H1 (cell line): ENCODE results near the gene ADAMTS17. TPM values are rescaled to one million over a fixed set of nuclear protein-coding genes. Genes with fewer than 3 reads are reported as not detected.

Source experiments
- CREB1 ChIP-seq: IDR thresholded peaks from 2 replicates; pipeline ENCODE4 v1.6.1; 2012; ENCODE audit warnings: inconsistent platforms
- EP300 ChIP-seq, 2 experiments: IDR thresholded peaks; 1 replicate in 1 of 2; 2 replicates in 1 of 2; pipeline ENCODE4 v1.6.1; 2011 to 2012; ENCODE audit warnings: low read depth in 2 of 2, low read length in 2 of 2, mild to moderate bottlenecking in 2 of 2, borderline replicate concordance in 1 of 2, inconsistent platforms in 1 of 2, moderate library complexity in 1 of 2
- FOSL1 ChIP-seq: IDR thresholded peaks from 2 replicates; pipeline ENCODE4 v1.6.1; 2011; ENCODE audit warnings: mild to moderate bottlenecking, low read depth, low read length, moderate library complexity; ENCODE audit not compliant: insufficient read depth
- HDAC6 ChIP-seq: IDR thresholded peaks from one replicate; pipeline ENCODE4 v1.7.1; 2012; ENCODE audit warnings: low read depth, mild to moderate bottlenecking, inconsistent platforms, low read length, moderate library complexity
- RFX5 ChIP-seq: IDR thresholded peaks from 2 replicates; pipeline ENCODE4 v1.6.1; 2011; ENCODE audit warnings: low read depth, low read length, improper control_type of control experiment, borderline replicate concordance
- SAP30 ChIP-seq: fragments of 300-600 bp; sonication (generic); IDR thresholded peaks from 2 replicates; pipeline ENCODE4 v1.7.1; 2012; ENCODE audit warnings: low read length, moderate library complexity, mild to moderate bottlenecking, inconsistent platforms; ENCODE audit not compliant: insufficient read depth, insufficient replicate concordance
- SRF ChIP-seq: IDR thresholded peaks from 2 replicates; pipeline ENCODE4 v1.6.1; 2011; ENCODE audit warnings: mild to moderate bottlenecking, low read depth, low read length, moderate library complexity
- polyA plus RNA-seq, 7 experiments: library from polyadenylated mRNA; depleted of rRNA in 3 of 7; stranded (reverse) in 5 of 7; unstranded in 2 of 7; fragments of >200 nt in 5 of 7; fragments of 200-250 nt in 2 of 7; gene quantifications; 1 replicate in 5 of 7; 2 replicates in 1 of 7; 4 replicates in 1 of 7; pipeline versions ENCODE4 v1.2.1 to v1.2.3, GENCODE V29; 2011 to 2013; ENCODE audit warnings: missing spikeins in 2 of 7, mixed read lengths in 2 of 7
- total RNA-seq: library from RNA; stranded (reverse); fragmentation: NEBNext Ultra II Directional; extraction: Animal tissue kit (Norgen Biotek cat#: 25700); gene quantifications from 2 replicates; pipeline ENCODE4 v1.2.1, GENCODE V29; 2021

Gene ADAMTS17
- total and polyA plus RNA-seq, 2 of the 8 experiments (the other 6 are each of a cell fraction or from before 2014, with no cell fraction given) = 0.51 to 1.7 TPM

DNA sequence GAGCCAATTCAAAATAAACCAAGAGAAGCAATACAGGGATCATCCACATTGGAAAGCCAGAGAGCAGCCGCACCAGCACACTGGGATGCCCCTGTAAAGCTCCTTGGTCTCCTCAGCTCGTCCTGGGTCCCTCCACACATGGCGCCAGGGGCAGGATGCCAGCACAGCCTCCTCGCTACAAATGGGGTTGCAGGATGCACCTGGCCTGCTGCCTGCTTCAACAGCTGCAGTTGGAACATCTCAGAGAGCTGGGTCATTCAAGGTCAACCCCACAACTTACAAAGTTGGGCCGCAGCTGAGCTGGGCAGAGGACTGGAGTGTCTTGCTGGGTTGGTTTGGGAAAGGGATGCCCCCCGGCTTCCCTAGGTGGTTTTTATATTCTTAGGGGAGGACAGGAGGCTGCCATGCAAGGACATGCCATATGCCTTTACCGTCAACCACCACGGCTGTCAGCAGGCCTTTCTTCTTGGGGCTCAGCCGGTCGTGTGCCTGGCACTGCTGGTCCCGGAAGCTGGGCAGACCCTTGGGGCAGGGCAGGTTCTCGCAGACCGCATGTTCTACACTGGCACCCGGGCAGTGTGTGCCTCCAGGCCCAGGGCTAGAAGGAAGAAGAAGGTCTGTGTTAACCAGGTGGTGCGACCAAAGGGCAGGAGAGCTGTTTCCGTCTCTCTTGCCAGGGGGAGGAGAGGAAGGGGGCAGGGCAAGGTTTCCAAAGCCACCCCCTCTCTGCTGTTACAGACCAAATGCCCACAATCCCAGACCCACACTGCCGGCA, 225.2 kb downstream of the ADAMTS17 start (continued):
- TF ChIP-seq SAP30 (no peak), SRF (no peak), CREB1 (no peak), EP300 (IDR thresholded peaks at IDR 0.05; ENCODE audit: borderline replicate concordance in 1 of 2, low read depth in 2 of 2, low read length in 2 of 2) (no peak), HDAC6 (no peak), RFX5 (no peak), FOSL1 (no peak)
